Measurements from ENCODE around the gene XPO4.

- TF ChIP-seq CTCF (IDR thresholded peaks at IDR 0.05 in 2 of 3, conservative IDR thresholded peaks at IDR 0.05 in 1 of 3; ENCODE audit: control insufficient read depth in 2 of 3, extremely low read depth in 1 of 3, insufficient read depth in 1 of 3, low read depth in 3 of 3, low read length in 3 of 3): no peak
- TF ChIP-seq MAX (IDR thresholded peaks at IDR 0.05; ENCODE audit: low read depth, low read length): no peak
- no peak for TF ChIP-seq NR2C1 (IDR thresholded peaks at IDR 0.05)
- TF ChIP-seq HSF1 (IDR thresholded peaks at IDR 0.05; ENCODE audit: low read depth, low read length): no peak
- no peak for TF ChIP-seq ESRRA (IDR thresholded peaks at IDR 0.05; ENCODE audit: low read length)
Measured at GRCh38 chr13:20812890-20813289, 89.7 kb downstream of the XPO4 start.

Measured in GM12878 (cell line).